ENCODE results near the gene PMEPA1.

Gene PMEPA1

DNA sequence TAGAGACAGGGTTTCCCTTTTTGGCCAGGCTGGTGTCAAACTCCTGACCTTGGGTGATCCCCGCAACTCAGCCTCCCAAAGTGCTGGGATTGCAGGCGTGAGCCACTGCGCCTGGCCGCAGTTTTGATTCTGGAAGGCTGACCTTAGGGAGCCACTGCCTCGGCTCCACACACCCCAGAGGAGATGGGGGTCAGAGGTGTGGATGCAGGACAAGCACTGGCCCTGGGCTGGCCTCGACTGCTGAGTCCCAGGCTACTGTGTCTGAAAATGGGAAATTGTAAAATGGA lies 91.1 kb downstream of the PMEPA1 start:
- DNase-seq, result no peak

DNA sequence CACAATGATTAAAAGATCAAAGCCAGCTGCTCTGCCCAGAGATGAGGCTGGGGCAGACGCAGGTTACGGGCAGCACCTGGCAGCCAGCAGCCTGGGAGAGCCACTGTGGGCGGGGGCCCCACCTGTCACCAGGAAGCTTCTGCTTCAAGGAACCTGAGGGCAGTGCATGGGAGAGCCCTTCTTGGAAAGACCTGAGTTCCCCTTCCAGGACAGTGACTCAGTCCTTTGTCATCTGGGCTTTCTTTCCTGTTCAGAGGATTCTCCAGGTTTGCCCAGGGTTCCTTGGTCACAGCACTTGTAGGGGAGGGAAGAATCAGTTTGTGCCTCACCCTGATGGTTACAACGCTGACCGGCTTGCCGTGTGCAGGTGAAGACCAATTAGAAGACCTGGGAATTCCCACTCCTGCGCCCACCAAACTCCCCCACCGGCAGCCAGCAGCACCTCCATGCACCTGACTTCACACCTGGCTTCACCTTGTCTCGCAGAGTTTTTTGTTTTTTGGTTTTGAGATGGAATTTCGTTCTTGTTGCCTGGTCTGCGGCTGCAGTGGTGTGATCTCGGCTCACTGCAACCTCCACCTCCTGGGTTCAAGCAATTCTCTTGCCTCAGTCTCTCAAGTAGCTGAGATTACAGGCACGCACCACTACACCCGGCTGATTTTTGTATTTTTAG lies 91.6 kb downstream of the PMEPA1 start:
- no peak for DNase-seq

DNA sequence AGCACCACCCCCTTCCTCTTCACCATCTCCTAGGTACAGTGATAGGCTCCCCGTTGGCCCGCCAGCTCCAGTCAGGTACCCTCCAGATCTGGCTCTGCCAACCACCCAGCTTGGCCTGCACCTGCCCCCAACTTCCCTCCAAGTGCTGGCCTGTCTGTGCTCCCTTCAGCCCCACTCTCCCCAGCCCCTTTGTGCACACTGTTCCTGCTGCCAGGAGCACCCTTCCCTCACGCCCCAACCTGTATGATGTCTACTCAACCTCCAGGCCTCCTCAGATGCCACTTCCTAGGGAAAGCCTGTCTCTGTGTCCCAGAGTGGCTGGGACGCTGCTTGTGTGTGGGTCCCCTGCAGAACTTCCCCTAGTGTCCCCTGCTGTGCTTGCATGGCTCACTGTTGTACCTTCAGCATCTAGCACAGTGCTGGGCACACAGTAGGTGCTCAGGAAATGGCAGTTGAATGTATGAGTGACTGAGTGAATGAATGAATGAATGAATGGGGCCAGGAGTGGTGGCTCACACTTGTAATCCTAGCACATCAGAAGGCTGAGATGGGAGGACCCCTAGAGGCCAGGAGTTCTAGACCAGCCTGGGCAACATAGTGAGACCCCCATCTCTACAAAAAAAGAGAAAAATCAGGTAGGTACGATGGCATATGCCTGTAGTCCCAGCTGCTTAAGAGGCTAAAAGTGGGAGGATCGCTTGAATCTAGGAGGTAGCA lies 92.6 kb downstream of the PMEPA1 start:
- DNase-seq, result no peak

DNA sequence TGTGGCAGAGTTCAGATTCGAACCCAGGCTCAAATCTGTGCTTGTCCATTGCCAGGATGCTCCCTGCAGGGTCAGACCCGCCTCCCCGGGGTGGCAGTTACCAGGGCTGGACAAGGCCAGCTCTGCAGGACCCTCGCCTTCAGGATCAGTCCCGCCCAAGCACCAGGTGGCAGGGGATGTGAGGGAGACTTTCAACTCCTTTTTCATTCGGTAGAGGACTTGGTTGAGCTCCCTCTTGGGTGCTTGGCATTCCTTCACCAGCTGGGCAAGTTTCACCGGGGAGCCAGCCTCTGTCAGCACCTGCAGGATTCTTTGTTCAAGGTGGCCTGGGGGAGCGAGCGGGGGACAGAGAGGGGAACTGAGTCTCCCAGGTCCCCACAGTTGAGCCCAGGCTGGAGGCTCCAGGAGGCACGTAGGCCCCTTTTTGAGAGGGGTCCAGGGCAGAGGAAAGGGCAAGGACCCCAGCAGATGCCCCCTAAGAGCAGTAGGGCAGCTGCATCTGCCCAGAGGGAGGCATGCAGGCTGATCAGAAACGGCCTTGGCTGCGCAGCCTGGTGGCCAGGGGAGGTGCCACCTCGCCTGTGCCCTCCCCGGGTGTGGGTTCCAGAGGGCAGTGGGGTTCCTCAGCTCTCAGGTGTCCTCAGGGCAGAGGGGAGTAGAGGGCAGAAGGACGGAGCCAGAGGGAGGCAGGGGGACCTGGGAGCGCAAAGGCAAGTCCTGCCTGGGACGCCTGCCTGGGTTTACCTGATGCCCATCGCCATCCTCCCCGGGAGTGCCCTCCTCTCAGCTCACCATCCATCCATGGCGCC lies 93.5 kb downstream of the PMEPA1 start:
- no peak for DNase-seq

DNA sequence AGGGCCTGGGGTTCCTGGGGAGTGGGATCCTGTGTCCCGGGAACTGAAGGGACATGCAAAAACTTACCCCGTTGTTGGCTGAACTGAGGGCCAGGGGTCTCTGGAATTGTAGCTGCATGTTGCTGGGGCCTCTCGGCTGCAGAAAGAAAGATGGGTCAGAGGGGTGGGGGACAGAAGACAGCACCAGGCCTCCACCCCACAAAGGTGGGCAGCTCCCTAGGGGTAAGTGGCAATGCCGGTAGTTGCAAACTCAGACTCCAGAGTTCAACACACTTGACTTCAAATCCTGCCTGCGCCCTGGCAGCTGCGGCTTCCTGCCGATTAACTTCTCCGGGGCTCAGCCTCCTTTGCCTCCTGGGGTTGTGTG lies 94.4 kb downstream of the PMEPA1 start:
- DNase-seq, result no peak

DNA sequence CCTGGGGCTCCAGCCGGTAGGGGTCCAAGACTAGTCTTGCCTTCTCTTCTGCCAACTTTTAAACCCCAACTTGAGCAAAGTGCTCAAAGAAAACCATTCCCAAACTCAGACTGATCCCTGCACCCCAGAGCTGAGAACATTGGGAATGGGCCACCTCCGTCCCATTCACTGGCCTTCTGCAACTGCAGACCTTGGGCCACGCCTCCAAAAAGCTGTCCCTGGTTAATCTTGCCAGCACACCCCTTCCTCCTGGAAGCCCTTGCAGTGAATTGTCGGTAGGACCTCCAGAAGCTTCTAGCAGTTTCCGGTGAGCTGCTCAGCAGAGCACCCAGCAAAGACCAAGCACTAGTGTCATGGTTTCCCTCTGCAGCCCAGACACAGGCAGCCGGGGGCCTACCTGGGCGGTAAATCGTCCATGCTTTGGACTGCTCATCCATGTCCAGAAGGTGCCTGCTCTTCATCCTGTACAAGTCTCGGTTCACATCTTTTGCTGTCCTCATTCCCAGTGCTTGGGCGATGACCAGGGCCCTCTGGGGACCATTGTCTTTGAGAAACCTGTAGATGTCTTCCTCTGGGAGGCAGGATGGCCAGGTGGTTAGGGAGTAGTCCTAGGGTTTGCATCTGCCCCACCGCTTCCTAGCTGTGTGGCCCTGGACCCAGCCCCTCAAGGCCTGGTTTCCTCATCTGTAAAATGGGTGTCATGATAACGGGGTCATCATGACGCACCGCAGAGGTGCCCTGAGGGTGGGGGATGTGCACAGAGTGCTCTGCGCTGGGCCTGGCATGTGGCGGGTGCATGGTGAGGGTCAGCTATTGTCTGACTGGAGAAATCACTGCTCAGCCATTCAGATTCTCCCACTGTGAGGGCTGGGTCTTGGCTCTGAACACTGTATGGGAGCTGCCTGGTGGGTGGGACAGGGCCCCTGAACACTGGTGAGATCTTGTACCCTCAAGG lies 95.0 kb downstream of the PMEPA1 start:
- DNase-seq, result no peak

DNA sequence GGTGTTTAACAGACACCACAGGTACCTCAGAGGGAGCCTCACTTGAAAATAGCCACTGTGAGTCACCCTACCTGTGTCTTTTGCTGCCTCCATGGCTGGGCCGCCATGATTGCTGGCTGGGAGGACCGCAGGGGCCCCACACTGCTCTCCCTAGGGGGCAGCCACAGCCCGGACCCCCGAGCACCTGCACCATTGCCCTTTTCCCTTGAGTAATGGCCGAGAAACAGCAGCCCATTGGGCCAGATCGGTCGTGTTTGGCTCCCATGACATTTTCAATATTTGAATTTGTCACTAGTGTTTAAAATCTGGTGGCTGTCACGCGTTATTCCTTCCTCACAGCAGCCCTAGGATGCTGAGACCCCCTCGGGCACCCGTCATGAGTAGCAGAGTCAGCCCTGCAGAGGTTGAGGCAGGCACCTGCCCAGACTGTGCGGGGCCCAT lies 96.3 kb downstream of the PMEPA1 start:
- no peak for DNase-seq

DNA sequence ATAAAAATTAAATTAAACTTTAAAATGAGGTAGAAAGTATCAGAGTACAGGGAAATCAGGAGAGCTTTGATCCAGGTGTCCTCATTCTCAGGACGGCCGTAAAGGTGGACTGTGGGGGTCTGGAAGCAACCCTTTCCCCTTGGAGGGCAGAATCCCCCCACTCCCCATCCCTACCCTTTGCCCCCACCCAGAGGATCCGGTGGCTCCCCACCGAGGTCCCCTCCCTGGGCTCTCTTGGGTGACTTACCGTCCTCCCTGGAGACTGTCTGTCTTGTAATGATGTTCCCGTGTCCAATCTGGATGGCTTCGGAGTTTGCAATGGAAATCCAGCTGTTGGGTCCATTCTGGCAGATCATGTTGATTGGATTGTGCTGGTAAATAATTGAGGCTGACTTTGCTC lies 96.9 kb downstream of the PMEPA1 start:
- no peak for DNase-seq

DNA sequence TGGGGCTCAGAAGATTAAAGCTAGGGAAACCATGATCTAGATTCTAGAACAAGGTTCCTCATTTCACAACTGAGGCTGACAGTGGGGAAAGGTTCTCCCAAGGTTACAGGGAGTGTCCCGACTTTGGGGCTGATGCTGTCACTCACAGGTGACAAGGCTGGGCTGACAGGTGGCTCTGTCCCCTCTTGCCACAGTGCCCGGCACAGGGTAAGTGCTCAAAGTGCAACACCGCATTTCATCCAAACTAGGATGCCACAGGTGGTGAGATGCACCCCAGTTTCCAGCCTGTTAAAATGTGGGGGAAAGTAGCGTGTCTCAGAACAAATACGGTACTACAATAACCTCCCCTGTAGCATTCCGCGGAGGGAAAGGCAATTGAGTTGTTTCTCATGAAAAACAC lies 97.4 kb downstream of the PMEPA1 start:
- DNase-seq, result no peak

DNA sequence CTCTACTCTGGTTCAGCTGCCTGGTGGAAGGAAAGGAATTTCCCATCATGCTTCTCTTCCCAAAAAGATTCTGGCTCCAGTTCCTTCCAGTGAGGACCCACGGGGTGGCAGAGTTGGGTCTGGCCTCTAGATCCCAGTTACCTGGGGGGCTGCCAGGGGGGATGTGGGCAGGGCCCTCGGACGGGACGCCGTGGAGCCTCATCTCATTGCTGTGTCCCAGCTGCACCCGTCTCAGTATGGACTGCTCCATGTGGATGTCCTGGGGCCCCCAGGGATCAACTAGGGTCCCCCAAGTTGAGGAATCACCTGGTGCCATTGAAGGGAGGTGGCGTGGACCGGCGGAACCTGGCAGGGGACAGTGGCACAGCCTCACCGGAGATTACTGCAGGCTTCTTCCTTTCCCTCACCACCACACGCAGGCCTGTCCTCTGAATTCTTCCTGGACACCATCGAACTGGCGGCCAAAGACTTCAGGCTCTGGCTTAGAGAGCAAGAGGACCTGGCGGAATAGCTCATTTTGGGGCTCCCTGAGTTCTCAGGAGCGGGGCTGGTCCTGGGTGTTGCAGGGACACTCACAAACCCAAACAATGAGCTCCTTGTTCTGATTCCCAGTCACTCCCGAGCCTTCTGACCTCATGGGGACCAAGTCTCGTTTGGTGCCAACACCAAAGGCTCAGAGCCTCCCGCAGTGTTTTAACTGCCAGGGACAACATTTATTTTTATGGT lies 98.1 kb downstream of the PMEPA1 start:
- DNase-seq, result no peak

DNA sequence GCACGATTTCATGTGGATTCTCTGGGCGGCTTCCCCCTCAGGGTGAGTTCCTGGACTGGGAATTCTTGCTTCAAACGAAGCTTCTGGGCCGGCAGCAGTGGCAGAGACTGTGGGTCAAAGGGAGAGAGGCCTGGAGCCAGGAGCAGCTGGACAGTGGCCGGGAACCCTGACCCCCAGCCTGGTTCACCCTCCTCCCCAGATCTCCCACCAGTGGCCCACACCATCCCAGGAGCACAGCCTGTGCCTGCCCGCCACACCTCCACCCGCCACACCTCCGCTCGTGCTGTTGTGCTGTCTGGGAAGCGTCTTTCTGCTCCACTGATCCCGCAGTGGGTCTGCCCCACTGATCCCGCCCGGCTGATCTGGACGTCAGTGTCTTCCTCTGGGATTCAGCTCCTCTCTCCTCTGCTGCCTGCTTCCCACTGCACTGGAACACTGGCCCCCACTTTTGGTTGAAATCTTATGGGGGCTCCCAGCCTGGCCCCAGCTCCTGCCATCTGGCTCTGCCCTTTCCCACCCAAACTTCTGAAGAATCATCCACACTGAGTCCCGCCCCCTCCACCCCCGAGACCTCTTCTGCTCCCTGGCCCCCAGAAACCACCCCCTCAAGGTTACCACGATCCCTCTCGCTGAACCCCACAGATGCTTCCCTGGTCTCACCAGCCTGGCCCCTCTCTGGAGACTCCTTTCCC lies 99.4 kb downstream of the PMEPA1 start:
- DNase-seq, result no peak

DNA sequence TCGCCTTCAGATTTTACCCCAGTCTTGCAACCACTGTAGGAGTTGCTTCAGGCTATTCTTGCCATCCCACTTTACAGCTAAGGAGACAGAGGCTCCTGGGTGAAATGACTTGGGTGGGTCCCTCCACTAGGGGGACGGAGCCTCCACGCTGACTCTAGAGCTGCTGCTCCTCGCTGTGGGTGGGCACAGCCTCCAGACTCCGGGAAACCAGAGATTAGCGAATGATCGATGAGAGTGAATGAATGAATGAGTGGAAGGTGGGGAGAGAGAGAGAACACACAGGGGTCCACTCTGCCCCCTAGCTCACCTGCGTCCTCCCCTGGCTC lies 100.0 kb downstream of the PMEPA1 start:
- DNase-seq, result no peak

DNA sequence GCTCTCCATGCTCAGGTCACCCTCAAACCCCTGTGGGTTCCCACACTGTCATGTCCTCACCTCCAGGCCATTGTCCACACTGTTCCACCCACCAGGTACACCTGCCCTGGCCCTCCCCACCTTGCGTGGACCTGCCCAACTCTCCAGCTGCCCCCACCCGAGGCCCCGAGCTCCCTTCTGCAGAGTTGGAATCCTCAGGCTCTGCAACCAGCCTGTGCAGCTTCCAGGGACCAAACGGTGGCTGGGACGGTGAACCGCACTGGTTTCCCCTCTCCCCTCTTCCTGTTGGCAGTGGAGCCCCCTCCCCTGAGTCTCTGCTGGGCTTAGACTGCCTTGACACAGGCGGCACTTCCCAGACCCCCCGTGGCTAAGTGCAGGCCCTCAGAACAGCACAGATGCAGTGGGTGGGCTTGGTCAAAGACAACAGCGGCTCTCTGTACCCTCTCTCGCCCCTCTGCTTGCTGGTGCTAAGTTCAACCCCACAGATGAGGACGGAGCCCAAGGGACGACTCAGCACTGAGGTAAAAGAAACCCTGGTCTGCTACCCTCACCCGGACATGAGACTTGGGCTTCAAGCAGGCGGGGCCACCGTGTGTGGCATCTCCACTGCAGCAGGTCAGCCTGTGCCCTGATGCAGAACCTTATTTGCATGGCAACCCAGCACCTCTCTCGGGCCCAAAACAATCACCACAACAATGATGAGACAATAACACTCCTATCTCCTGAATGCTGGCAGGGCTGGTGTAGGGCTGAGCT lies 100.6 kb downstream of the PMEPA1 start:
- DNase-seq, result no peak

DNA sequence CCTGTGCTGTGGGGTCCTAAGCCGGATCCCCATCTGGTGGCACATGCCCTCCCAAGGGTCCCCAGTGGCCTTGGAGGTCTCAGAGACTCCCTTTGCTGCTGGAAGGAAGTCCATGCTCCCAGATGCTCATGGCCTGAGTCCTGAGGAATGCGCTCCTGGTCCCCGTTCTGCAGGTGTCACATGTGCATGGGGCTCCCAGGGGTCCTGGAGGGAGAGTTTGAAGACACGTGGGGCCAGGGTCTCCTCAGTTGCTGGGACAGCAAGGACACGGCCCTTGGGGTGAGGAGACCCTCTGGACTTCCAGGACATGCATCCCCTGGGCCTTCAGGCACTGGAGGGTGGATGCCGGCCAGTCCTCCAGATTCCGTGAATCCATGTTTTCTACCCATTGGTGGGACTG lies 101.3 kb downstream of the PMEPA1 start:
- no peak for DNase-seq

DNA sequence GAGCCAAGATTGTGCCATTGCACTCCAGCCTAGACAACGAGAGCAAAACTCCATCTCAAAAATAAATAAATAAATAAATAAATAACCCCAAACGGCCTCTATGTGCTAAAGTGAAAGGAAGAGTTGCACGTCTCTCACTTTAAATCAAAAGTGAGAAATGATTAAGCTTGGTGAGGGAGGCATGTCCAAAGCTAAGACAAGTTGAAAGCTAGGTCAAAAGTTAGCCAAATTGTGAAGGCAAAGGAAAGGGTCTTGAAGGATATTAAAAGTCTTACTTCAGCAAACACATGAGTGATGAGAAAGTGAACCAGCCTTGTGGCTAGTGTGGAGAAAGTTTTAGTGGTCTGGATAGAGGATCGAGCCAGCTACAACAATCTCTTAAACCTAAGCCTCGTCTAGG lies 103.9 kb downstream of the PMEPA1 start:
- DNase-seq, result no peak

DNA sequence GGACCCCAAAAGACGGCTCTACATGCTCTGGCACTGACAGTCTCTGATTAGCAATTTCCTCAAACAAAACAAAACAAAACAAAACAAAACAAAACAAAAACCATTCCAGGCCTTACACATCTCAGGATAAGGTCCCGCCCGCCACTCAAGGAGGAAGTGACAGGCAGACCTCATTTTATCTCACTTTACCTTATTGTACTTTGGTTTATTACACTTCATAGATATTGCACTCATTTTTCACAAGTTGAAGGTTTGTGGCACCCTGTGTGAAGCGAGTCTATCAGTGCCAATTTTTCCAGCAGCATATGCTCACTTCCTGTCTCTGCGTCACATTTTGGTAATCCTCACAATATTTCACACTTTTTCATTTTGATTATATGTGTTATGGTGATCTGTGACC lies 104.8 kb downstream of the PMEPA1 start:
- DNase-seq, result no peak

DNA sequence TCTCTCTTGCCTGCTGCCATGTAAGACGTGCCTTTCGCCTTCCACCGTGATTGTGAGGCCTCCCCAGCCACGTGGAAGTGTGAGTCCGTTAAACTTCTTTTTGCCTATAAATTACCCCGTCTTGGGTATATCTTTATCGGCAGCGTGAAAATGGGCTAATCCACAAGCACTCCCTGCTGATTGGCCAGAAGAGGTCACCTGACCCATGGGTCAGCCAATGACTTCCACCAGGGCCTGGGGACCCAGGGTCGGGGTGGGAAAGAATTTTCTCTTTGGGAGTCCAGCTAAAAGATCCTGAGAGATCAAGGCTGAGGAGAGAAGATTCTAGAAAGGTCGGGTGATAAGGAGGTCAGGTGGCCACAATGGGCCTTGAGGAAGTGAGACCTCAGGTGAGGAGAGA lies 106.7 kb downstream of the PMEPA1 start:
- DNase-seq, result no peak

DNA sequence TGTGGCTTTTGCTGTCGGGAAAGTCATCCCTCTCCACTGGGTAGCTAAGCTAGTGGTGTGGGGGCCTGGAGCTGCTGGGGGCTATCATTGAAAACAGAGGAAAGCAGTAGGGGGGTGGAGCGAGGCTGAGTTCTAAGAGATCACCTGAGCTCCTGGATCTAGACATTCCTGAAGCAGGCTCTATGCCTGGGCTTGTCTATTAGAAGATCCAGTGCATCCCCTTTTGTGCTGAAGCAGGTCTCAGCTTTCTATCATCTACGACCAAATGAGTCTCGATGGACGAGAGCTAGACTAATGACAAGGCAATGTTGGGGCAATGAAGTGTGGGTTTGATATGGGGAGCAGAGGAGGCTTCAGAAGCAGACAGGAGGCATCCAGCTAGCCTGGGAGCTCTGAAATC lies 108.1 kb downstream of the PMEPA1 start:
- no peak for DNase-seq

DNA sequence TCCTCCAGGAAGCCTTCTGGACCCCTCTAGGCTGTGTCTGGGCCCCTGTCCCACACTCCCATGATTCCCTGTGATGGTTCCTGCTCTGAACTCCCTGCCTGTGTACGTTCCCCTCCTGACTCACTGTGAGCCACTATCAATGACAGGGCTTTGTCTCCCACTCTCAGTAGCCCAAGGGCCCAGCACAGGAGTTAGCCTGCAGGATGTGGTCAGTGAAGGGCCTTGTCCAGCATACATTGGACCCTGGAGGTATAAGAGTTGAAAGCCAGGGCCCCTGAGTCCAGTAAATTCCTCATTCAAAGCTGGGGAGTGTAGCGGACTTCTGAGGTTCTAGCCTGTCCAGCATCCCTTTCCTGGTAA lies 108.6 kb downstream of the PMEPA1 start:
- DNase-seq, result no peak

DNA sequence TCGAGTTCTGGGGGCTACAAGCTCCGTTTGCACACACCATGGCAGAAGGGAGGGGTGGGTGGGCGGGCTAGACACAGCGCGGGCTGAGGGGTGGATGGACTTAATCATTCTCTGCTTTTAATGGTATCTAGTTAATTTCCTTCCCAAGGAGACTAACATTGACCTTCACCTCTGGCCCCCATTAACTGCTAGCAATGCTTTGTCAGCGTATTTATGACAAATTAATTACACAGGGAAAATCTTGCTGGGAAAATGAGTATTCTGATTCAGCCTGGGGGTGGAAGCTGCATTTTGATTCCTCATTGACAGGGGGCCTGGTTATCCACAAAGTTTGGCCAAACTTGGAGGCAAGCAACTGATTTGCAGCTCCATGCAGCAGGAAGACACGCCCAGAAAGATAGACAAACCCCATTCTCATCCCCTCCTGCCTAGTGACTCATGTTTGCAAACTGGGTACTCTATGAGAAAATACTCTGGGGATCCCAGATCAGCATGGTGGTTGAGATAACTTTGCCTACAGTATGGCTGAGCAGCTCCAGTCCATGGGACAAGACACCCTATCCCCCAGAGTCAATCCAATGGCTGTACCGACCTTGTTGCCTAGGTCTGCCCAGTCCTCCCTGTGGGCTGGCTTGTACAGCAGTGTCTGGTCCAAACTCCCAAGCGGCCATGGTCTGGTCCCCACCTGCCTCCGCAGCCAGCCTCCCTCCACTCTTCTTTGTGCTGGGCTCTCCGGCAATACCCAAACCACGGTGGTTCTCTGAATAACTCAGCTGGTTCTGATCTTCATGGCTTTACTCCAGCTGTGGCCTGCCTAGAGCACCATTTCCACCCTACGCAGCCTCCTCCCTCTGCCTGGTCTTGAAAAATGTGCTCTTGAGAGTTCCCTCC lies 109.2 kb downstream of the PMEPA1 start:
- no peak for DNase-seq

Measured in NCI-H774 (cell line).